Epidermal melanocyte (primary cell): ENCODE results near the gene LRP10.
"Not testable (repeated sequence)": the region's sequence is repeated elsewhere in the genome, so short reads cannot be mapped to it uniquely, and the experiment has no call there.

ENCODE experiments used
- DNase-seq: peaks from one replicate; pipeline ENCODE4 v3.0.0; 2011; ENCODE audit warnings: low spot score; ENCODE audit not compliant: insufficient read length

The LRP10 gene

GRCh38 chr14:22843123-22843925 lies 28.2 kb upstream of the LRP10 start:
- no peak for DNase-seq

GRCh38 chr14:22844221-22845102 lies 27.1 kb upstream of the LRP10 start:
- DNase-seq, result no peak

- no peak for DNase-seq
These were observed 26.5 kb upstream of the LRP10 start for GRCh38 chr14:22845103-22845394.

GRCh38 chr14:22845821-22846625 lies 25.5 kb upstream of the LRP10 start:
- DNase-seq, result no peak

DNA sequence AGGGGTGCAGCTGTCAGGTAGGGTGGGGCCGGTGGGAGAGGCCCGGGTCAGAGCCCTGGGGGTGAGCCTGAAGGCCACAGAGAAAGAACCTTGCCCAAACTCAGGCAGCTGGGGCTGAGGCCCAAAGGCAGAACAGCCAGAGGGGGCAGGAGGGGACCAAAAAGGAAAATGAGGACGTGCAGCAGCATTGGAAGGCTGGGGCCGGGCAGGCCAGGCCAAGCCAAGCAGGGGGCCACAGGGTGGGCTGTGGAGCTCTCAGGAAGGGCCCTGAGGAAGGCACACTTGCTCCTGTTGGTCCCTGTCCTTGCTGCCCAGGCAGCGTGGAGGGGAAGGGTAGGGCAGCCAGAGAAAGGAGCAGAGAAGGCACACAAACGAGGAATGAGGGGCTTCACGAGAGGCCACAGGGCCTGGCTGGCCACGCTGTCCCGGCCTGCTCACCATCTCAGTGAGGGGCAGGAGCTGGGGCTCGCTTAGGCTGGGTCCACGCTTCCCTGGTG lies 24.7 kb upstream of the LRP10 start:
- no peak for DNase-seq

- DNase-seq, result peak; percentile 52
These were observed 23.7 kb upstream of the LRP10 start for GRCh38 chr14:22847661-22848341.

DNA sequence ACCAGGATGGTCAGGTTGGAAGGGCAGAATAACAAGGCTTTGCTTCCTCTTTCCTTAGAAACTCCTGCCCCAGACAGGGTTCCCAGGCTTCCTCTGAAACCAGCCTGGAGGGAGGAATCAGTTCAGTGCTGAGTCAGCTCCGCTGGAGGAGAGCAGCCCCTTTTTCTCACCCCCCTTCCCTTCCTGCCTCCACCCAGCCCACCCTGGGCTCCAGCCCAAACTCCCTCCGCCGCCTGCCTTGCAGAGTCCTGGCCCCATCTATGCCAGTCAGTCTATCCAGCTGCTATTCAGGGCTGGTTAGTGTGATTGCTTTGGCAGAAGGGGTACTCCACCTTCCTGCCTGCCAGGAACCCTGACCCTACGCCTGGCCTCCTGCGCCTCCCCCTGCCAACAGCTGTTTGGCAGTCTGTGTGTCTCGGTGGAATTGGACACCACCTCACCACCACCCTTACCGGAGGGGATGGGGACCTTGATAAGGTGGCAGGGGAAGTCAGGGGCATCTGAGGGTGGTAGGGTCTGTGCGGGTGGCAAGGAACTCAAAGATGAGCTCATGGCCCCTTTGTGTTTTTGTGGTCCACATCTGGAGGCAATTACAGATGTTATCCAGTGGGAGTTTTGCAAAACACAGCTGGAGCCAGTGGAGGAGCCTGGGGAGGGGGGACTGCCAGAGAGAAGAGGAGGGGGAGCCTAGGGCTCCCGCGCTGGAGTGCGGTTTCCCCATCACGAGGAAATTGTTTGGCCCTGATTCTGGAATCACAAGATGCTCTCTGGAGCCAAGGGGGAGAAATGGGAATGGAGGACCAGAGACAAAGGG lies 23.0 kb upstream of the LRP10 start:
- DNase-seq, result peak; percentile 82

GRCh38 chr14:22849212-22849819 lies 22.2 kb upstream of the LRP10 start:
- DNase-seq, result no peak

DNA sequence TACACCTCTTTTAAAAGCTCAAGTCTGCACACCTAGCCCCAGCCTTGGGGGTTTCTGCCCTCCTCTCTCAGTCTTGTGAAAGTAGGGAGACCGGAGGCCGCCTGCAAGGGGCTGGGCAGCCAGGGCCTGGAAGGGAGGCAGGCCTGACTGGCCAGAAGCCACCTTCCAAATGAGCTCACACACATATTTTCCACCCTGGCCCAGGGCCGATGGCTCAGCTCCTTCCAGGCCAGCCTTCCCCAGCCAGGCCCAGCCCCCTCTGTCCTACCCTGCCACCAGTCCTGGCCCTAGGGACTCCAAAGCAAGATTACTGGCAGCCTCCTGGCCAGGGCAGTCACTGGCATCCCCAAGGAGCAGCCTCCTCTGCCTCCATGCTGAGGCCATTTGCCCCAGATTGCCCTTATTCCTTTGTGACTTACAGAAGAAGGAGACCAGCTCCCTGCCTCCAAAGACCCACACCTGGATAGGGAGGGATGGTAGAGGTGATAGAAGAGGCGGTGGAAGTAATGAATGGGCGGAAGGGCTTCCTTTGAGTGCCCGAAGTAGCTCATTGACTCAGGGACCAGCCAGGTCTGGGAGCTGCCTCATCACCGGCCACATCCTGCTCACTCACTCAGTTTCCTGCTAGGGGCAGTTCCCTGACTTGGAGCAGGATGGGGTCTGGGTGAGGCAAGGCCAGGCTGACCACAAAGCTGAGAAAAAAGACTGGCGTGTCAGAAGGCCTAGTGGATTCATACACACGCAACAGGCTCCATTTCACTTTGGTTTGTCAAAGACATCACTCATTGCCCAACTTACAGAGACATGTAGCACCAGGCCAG lies 20.4 kb upstream of the LRP10 start:
- no peak for DNase-seq

- DNase-seq, result not testable (repeated sequence)
These were observed 19.4 kb upstream of the LRP10 start for GRCh38 chr14:22852178-22852577.

DNA sequence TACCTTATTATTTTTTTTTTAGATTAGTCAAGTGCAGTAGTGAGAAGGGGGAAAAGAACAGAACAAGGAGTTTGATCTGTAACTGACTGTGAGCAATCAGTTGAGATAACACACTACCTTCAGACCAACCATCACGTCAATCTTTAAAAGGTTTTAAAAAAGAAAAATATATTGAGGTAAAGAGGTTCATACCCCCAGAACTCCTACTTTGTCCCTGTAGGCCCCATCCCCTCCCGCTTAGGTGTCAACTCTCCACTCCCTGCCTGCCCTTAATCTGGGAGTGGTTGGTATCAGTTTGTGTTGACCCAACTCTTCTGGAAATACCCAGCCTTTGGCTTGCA lies 19.0 kb upstream of the LRP10 start:
- no peak for DNase-seq

DNA sequence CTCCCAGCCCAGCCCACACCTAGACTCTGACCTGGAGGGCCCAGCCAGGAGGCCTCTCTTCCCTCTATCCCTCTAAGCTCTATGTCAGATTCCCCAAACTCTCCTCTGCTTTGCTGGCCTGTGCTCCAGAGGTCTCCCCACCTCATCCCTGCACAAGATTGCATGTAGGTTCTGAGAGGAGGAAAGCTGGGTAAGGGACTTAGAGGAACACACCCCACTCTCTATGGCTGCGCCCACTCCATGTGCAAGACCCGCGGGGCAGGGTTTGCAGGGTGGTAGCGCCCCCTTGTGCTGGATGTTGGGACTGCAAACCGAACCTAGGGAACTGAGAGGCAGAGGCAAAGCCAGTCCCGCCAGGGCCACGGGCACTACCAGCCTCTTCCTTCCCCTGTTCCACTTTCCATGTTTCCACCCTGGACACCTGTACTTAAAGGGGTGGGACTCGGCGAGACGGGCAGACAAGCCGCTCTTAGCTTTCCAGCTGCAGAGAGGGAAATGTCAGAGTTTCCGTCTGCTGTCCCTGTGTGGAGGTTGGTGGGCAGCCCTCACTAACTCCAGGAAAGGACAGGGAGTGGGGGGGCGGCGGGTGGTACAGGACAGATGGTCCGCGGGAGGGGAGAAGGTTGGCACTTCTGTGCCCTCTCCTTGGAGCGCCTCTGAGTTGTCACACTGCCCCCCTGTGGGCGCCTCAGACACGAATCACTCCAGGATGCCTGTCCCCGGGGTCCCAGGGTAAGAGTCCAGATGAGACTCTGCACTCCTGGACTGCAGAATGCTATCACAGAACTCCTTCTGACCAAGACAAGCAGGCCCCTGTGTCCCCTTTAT lies 18.4 kb upstream of the LRP10 start:
- peak; percentile 60 for DNase-seq

- DNase-seq, result not testable (repeated sequence)
These were observed 17.2 kb upstream of the LRP10 start for GRCh38 chr14:22854296-22854695.

DNA sequence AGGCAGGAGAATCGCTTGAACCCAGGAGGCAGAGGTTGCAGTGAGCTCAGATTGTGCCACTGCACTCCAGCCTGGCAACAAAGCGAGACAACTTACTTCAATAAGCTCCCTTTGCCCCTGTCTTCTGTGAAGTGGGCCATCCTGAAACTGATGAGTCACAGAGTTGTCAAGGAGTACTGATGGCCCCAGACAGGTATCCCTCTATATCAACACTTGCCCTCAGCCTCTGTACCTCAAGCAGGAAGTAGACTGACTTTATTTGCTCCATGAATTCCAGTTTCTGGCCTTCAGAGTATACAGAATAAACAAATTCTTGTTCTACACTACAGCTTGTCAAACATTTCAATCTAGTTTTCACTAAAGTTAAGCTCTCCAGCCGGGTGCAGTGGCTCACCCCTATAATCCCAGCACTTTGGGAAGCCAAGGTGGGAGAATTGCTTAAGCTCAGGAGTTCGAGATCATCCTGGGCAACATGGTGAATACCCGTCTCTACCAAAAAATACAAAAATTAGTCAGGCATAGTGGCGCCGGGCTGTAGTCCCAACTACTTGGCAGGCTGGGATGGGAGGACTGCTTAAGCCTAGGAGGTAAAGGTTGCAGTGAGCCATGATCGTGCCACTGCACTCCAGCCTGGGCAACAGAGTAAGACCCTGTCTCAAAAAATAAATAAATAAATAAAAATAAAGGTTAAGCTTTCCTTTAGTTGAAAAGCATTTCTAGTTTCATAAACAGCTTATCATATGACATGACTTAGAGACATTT lies 16.4 kb upstream of the LRP10 start:
- no peak for DNase-seq

- no peak for DNase-seq
These were observed 15.1 kb upstream of the LRP10 start for GRCh38 chr14:22856428-22856827.

GRCh38 chr14:22860377-22860776 lies 11.2 kb upstream of the LRP10 start:
- DNase-seq, result not testable (repeated sequence)

- DNase-seq, result no peak
These were observed 9.9 kb upstream of the LRP10 start for GRCh38 chr14:22861651-22862050.
